Muscle layer of duodenum (tissue), 2 donors: ENCODE measurements around the gene FAM200C.
"Not testable (repeated sequence)": the region's sequence is repeated elsewhere in the genome, so short reads cannot be mapped to it uniquely, and the experiment has no call there.

Experiments
- H3K27ac ChIP-seq: one replicate; pipeline ENCODE4 v1.7.0; 2013; ENCODE audit warnings: mild to moderate bottlenecking, low read length
- H3K27me3 ChIP-seq: one replicate; pipeline ENCODE4 v1.7.0; 2013; ENCODE audit warnings: low read depth, mild to moderate bottlenecking, control low read depth, low read length
- H3K36me3 ChIP-seq, 2 donors: one replicate each; pipeline ENCODE4 v1.7.0; 2013; ENCODE audit warnings: low read length in 2 of 2, control low read depth in 1 of 2, mild to moderate bottlenecking in 1 of 2; ENCODE audit not compliant: insufficient read depth in 2 of 2, control insufficient read depth in 1 of 2
- H3K4me1 ChIP-seq, 2 donors: one replicate each; pipeline ENCODE4 v1.7.0; 2013; ENCODE audit warnings: low read length in 2 of 2, mild to moderate bottlenecking in 2 of 2, control low read depth in 1 of 2, moderate library complexity in 1 of 2; ENCODE audit not compliant: insufficient read depth in 2 of 2, control insufficient read depth in 1 of 2
- H3K4me3 ChIP-seq, 2 donors: one replicate each; pipeline ENCODE4 v1.7.0; 2013; ENCODE audit warnings: low read length in 2 of 2, low read depth in 1 of 2, mild to moderate bottlenecking in 1 of 2
- H3K9me3 ChIP-seq, 2 donors: one replicate each; pipeline ENCODE4 v1.7.0; 2013; ENCODE audit warnings: low read length in 2 of 2, control low read depth in 1 of 2, mild to moderate bottlenecking in 1 of 2; ENCODE audit not compliant: control insufficient read depth in 1 of 2
- donor health status: healthy.

The FAM200C gene

DNA sequence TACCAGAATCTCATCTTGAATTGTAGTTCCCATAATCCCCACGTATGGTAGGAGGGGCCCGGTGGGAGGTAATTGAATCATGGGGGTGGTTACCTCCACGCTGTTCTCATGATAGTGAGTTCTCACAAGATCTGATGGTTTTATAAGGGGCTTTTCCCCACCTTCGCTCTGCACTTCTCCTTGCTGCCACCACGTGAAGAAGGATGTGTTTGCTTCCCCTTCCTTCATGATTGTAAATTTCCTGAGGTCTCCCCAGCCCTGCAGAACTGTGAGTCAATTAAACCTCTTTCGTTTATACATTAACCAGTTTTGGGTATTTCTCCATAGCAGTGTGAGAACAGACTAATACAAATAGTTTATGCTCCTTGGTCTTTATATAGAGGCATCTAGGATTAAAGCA is 36.8 kb upstream of the FAM200C start:
- H3K4me1 ChIP-seq, H3K36me3 ChIP-seq, H3K4me3 ChIP-seq, H3K9me3 ChIP-seq, H3K27me3 ChIP-seq, H3K27ac ChIP-seq: not testable (repeated sequence)

GRCh38 chr5:160436017-160436416 is 36.2 kb upstream of the FAM200C start:
- Histone ChIP-seq H3K4me3 (no peak overlapping the region), H3K27me3 (no peaks in the 10 kb centered on the region), H3K4me1 (peaks cover 0 to 5% of the 10 kb centered on the region in 2 donors), H3K9me3 (no peaks in the 10 kb centered on the region), H3K27ac (no peak overlapping the region), H3K36me3 (no peaks in the 10 kb centered on the region)

DNA sequence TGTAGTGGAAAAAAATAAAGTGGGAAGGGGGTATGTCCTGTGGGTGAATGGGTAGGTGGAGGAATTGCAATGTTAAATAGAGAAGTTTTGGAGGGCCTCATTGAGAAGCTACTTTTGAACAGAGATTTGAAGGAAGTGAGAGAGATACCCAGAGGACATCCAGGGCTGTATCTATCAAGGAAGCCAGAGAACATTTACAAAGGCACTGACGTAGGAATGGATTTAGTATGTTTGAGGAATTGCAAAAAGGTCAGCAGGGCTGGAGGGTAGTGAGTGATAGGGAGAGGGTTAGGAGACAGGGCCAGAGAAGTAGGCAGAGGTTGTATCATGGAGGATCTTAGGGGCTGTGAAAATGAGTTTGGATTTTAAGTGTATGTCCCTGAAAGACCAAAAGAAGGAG is 35.7 kb upstream of the FAM200C start:
- no peaks in the 10 kb centered on the region for H3K9me3 ChIP-seq
- no peak overlapping the region for H3K4me3 ChIP-seq
- H3K27ac ChIP-seq = no peak overlapping the region
- no peaks in the 10 kb centered on the region for H3K27me3 ChIP-seq
- peaks cover 0 to 5% of the 10 kb centered on the region in 2 donors for H3K4me1 ChIP-seq
- H3K36me3 ChIP-seq = no peaks in the 10 kb centered on the region

DNA sequence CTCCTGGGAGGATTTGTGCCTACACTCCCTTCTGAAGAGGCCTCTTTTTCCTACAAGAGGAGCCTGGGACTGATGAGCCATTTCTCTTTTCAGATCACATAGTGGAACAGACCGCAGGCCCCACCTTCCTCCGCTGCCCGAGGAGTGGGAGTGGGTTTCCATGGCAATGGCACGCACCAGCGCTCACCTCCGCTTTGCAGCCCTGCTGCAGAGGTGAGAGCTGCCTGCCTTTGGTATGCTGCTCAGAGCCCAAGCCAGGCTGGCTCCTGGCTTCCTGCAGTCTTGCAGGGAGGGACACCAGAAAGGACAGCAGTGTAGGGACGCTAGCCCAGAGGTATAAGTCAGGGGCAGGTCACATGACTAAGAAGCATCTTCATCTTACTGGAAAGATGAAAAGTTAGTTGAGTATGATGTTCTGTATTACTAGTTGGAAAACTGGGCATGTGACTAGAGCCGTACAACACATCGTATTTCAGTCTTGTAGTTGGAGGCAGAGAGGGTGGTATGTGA is 34.2 kb upstream of the FAM200C start:
- Histone ChIP-seq H3K9me3 (no peaks in the 10 kb centered on the region), H3K36me3 (no peaks in the 10 kb centered on the region), H3K4me1 (peaks cover 0 to 5% of the 10 kb centered on the region in 2 donors), H3K4me3 (no peak overlapping the region), H3K27me3 (no peaks in the 10 kb centered on the region), H3K27ac (no peak overlapping the region)

DNA sequence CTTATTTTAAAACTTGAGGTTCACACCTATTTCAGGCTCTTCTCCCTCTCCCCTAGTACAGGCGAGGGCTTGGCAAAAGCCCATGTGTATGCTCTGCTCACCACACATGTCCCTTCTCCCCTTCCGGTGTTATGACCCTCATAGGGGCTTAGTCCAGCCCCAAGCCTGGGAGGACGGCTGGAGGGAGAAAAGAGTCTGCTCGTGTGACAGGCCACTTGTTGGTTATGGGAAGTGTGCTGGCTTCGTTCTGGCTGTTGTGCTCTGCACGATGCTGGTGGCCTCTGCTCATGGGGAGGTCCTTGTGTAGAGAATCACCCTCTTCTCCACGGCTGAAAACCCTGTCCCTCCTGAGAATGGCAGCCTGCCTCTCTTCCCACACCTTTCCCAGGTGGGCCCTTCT is 32.9 kb upstream of the FAM200C start:
- Histone ChIP-seq H3K4me3 (no peak overlapping the region), H3K27ac (no peak overlapping the region), H3K9me3 (no peaks in the 10 kb centered on the region), H3K36me3 (no peaks in the 10 kb centered on the region), H3K27me3 (no peaks in the 10 kb centered on the region), H3K4me1 (peaks cover 0 to 5% of the 10 kb centered on the region in 2 donors)

DNA sequence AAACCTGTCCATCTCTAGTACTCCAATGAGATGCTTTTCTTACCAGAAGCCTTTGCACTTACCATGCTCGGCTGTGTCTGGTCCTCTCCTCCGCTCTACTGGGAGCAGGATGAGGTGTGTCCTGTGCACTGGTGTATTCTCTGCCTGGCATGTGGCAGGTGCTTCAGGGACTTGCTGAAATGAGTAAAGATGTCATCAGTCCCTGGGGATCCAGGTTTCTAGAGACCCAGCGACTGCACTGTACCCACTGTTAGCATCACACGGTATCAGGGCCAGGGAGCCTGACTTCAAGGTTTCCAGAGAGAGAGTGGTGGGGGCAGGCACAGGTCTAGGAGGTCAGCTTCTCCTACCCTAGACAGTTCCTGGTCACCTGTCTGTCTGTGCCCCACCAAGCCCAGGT is 32.3 kb upstream of the FAM200C start:
- H3K27ac ChIP-seq = no peak overlapping the region
- no peaks in the 10 kb centered on the region for H3K9me3 ChIP-seq
- no peak overlapping the region for H3K4me3 ChIP-seq
- H3K27me3 ChIP-seq = no peaks in the 10 kb centered on the region
- H3K4me1 ChIP-seq = peaks cover 0 to 5% of the 10 kb centered on the region in 2 donors
- no peaks in the 10 kb centered on the region for H3K36me3 ChIP-seq

DNA sequence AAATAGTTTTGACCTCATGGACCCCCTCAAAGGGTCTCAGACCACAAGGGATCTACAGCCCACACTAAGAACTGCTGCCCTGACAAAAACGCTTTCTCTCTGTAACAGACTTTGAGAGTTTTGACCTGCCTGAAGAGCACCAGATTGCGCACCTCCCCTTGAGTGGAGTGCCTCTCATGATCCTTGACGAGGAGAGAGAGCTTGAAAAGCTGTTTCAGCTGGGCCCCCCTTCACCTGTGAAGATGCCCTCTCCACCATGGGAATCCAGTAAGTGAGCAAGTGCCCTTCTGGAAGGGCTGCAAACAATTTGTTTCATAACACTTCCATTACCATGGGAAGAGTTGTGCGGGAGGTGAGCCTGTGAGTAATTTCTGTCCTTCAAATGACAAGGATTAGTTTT is 27.8 kb upstream of the FAM200C start:
- no peaks in the 10 kb centered on the region for H3K27me3 ChIP-seq
- no peak overlapping the region for H3K4me3 ChIP-seq
- H3K27ac ChIP-seq = no peak overlapping the region
- H3K9me3 ChIP-seq = no peaks in the 10 kb centered on the region
- no peaks in the 10 kb centered on the region for H3K4me1 ChIP-seq
- H3K36me3 ChIP-seq = no peaks in the 10 kb centered on the region

DNA sequence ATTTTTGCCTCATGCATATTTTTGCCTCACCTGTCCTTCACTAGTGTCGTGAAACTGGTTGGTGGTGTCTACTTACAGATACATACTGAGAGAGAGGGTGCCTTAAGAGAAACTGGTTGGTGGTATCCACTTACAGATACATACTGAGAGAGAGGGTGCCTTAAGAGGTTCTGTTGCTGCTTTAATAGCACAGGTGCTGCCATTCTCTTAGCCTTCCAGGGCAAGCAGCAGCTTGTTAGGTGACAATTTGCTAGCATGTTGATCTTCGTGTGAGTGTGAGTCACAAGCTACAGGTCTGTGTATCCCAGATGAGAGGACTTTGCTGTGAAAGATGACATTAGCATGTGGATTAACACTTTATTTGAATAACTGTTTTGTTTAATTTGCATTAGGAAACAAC is 23.2 kb upstream of the FAM200C start:
- Histone ChIP-seq H3K4me1 (peaks cover 6 to 14% of the 10 kb centered on the region in 2 donors), H3K4me3 (peak overlapping the region in 1 of 2 donors; percentile 3), H3K27me3 (no peaks in the 10 kb centered on the region), H3K27ac (no peak overlapping the region), H3K9me3 (no peaks in the 10 kb centered on the region), H3K36me3 (no peaks in the 10 kb centered on the region)

- peaks cover 10 to 28% of the 10 kb centered on the region in 2 donors for H3K4me1 ChIP-seq
- no peaks in the 10 kb centered on the region for H3K27me3 ChIP-seq
- H3K4me3 ChIP-seq = peak within 1 kb of the TSS; percentile 73 to 81
- H3K9me3 ChIP-seq = no peaks in the 10 kb centered on the region
- H3K27ac ChIP-seq = no peak within 1 kb of the TSS
- H3K36me3 ChIP-seq = no peaks in the 10 kb centered on the region
Measured at GRCh38 chr5:160421625-160422258, 21.9 kb upstream of the FAM200C start, which contains the start of gene PTTG1. PTTG1 (plus strand) TSS chr5:160421855; CDS start chr5:160422313, 458 bp downstream.

GRCh38 chr5:160420331-160420610 is 20.4 kb upstream of the FAM200C start:
- peak overlapping the region; percentile 94 for H3K27ac ChIP-seq
- peaks cover 10 to 31% of the 10 kb centered on the region in 2 donors for H3K4me1 ChIP-seq

DNA sequence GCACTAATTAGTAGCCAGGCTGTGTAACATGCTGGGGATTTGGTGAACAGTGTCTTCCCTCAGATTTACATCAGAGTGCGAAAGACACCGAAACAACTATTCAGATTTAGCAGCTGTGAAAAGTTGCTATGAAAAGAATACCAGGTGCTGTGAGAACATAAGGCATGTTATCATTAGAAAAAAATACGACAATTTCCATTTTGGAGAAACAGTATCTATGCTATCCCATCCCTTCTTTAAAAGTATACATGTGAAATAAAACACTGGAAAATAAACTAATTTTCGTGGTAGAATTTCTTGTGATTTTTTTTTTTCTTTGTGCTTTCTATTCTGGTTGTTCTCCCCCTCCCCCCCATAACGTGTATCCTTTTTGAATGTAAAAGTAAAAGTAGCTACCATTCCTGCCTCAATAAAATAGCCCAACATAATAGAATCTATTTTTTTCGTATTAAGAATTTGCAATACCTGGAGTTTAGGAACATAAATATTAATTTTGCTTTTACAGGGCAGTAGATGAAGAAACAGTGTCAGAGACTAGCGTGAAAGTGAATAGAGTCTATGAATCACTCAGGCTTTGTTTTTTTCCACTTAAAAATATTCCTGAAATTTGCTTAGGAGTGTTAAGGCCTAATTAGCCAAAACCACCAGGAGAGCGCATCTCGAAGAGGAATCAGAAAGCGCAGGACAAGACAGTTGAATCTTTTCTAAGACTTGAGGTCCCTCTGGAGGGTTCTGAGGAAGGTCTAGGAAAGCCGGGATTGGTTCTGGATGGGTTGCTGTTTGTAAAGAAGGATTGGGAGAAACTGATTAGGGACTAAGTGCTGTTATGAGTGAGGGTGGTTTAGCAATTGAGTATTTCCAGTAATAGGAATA is 19.8 kb upstream of the FAM200C start:
- Histone ChIP-seq H3K4me1 (peaks cover 10 to 31% of the 10 kb centered on the region in 2 donors), H3K27me3 (no peaks in the 10 kb centered on the region), H3K27ac (peak overlapping the region; percentile 94), H3K36me3 (peaks cover 1 to 3% of the 10 kb centered on the region in 2 donors), H3K9me3 (no peaks in the 10 kb centered on the region), H3K4me3 (peak overlapping the region; percentile 97 to 98)

More at GRCh38 chr5:160420331-160420610, 20.4 kb upstream of the FAM200C start:
- no peak overlapping the region for H3K4me3 ChIP-seq
- H3K9me3 ChIP-seq = no peaks in the 10 kb centered on the region
- no peaks in the 10 kb centered on the region for H3K36me3 ChIP-seq
- no peaks in the 10 kb centered on the region for H3K27me3 ChIP-seq
